ENCODE measurements around the gene PHF12. TPM values are rescaled to one million over a fixed set of nuclear protein-coding genes. Genes with fewer than 3 reads are reported as not detected.

Gene PHF12
- total and polyA plus RNA-seq, 10 of the 15 experiments (the other 5 are each of a cell fraction or from before 2014, with no cell fraction given), result 1.3 to 43.9 (median 19.2) TPM

DNA sequence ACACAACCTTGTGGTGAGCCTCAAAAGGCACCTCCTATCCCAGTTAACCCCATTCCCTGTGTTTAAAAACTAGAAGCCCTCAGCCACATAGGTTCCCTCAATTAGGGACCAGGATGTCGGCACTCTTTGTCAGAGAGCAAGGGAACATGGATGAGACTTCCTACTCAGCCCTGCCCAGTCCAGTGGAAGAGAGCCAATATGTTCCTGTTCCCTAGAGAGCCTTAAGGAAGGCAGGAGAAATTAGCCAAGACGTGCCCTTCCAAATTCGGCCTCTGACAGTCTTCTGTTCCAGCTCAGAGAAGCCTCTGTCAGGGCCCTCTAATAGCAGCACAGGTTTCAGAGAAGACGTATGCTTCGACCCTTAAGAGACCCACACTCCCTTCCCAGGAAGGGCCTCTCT lies 33.9 kb downstream of the PHF12 start (continued):
- TF ChIP-seq, protein P1, sequence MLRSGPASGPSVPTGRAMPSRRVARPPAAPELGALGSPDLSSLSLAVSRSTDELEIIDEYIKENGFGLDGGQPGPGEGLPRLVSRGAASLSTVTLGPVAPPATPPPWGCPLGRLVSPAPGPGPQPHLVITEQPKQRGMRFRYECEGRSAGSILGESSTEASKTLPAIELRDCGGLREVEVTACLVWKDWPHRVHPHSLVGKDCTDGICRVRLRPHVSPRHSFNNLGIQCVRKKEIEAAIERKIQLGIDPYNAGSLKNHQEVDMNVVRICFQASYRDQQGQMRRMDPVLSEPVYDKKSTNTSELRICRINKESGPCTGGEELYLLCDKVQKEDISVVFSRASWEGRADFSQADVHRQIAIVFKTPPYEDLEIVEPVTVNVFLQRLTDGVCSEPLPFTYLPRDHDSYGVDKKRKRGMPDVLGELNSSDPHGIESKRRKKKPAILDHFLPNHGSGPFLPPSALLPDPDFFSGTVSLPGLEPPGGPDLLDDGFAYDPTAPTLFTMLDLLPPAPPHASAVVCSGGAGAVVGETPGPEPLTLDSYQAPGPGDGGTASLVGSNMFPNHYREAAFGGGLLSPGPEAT (IDR thresholded peaks at IDR 0.05; ENCODE audit: low read depth), result no peak
- TF ChIP-seq, protein P2, sequence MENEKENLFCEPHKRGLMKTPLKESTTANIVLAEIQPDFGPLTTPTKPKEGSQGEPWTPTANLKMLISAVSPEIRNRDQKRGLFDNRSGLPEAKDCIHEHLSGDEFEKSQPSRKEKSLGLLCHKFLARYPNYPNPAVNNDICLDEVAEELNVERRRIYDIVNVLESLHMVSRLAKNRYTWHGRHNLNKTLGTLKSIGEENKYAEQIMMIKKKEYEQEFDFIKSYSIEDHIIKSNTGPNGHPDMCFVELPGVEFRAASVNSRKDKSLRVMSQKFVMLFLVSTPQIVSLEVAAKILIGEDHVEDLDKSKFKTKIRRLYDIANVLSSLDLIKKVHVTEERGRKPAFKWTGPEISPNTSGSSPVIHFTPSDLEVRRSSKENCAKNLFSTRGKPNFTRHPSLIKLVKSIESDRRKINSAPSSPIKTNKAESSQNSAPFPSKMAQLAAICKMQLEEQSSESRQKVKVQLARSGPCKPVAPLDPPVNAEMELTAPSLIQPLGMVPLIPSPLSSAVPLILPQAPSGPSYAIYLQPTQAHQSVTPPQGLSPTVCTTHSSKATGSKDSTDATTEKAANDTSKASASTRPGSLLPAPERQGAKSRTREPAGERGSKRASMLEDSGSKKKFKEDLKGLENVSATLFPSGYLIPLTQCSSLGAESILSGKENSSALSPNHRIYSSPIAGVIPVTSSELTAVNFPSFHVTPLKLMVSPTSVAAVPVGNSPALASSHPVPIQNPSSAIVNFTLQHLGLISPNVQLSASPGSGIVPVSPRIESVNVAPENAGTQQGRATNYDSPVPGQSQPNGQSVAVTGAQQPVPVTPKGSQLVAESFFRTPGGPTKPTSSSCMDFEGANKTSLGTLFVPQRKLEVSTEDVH (IDR thresholded peaks at IDR 0.05; ENCODE audit: low read depth, partially characterized antibody), result no peak
- no peak for TF ChIP-seq ATF7 (IDR thresholded peaks at IDR 0.05; ENCODE audit: low read depth)
- TF ChIP-seq, protein P3, sequence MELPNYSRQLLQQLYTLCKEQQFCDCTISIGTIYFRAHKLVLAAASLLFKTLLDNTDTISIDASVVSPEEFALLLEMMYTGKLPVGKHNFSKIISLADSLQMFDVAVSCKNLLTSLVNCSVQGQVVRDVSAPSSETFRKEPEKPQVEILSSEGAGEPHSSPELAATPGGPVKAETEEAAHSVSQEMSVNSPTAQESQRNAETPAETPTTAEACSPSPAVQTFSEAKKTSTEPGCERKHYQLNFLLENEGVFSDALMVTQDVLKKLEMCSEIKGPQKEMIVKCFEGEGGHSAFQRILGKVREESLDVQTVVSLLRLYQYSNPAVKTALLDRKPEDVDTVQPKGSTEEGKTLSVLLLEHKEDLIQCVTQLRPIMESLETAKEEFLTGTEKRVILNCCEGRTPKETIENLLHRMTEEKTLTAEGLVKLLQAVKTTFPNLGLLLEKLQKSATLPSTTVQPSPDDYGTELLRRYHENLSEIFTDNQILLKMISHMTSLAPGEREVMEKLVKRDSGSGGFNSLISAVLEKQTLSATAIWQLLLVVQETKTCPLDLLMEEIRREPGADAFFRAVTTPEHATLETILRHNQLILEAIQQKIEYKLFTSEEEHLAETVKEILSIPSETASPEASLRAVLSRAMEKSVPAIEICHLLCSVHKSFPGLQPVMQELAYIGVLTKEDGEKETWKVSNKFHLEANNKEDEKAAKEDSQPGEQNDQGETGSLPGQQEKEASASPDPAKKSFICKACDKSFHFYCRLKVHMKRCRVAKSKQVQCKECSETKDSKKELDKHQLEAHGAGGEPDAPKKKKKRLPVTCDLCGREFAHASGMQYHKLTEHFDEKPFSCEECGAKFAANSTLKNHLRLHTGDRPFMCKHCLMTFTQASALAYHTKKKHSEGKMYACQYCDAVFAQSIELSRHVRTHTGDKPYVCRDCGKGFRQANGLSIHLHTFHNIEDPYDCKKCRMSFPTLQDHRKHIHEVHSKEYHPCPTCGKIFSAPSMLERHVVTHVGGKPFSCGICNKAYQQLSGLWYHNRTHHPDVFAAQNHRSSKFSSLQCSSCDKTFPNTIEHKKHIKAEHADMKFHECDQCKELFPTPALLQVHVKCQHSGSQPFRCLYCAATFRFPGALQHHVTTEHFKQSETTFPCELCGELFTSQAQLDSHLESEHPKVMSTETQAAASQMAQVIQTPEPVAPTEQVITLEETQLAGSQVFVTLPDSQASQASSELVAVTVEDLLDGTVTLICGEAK (IDR thresholded peaks at IDR 0.05; ENCODE audit: borderline replicate concordance), result no peak
- no peak for TF ChIP-seq IKZF1 (conservative IDR thresholded peaks at IDR 0.05)

Measured in GM12878 (cell line).